LNCaP clone FGC (cell line): ENCODE measurements around the gene ZNF467.

Experiments
- DNase-seq: peaks from one replicate; pipeline ENCODE4 v3.0.0-alpha.2; 2011; ENCODE audit warnings: low read depth
- H3K4me3 ChIP-seq: 2 replicates; pipeline ENCODE4 v1.5.1; 2011; ENCODE audit warnings: mild to moderate bottlenecking, low read depth, low read length, control low read depth
- CTCF ChIP-seq: IDR thresholded peaks from 2 replicates; pipeline ENCODE4 v1.5.1; 2012; ENCODE audit warnings: mild to moderate bottlenecking; ENCODE audit not compliant: control insufficient read depth, insufficient read depth; ENCODE audit errors: extremely low read depth

Gene ZNF467

GRCh38 chr7:149800169-149800555 is 26.8 kb upstream of the ZNF467 start:
- no peak overlapping the region for H3K4me3 ChIP-seq
- TF ChIP-seq CTCF: no peak
- DNase-seq: no peak

- no peak for DNase-seq
- peak; percentile 33; the same call in 1 of the 2 replicates for TF ChIP-seq CTCF
- no peak overlapping the region for H3K4me3 ChIP-seq
Observed at GRCh38 chr7:149799397-149800168, 26.2 kb upstream of the ZNF467 start.

- DNase-seq: no peak
- no peak overlapping the region for H3K4me3 ChIP-seq
- no peak for TF ChIP-seq CTCF
Observed at GRCh38 chr7:149797771-149798170, 24.4 kb upstream of the ZNF467 start.

GRCh38 chr7:149796287-149796860 is 23.0 kb upstream of the ZNF467 start:
- no peak overlapping the region for H3K4me3 ChIP-seq
- DNase-seq: no peak
- no peak for TF ChIP-seq CTCF

GRCh38 chr7:149795126-149795525 is 21.7 kb upstream of the ZNF467 start:
- TF ChIP-seq CTCF: no peak
- no peak overlapping the region for H3K4me3 ChIP-seq
- no peak for DNase-seq

- H3K4me3 ChIP-seq: no peak overlapping the region
- no peak for DNase-seq
- no peak for TF ChIP-seq CTCF
Observed at GRCh38 chr7:149794661-149795060, 21.3 kb upstream of the ZNF467 start.
